ENCODE data around the gene MOG. TPM values are rescaled to one million over a fixed set of nuclear protein-coding genes. Genes with fewer than 3 reads are reported as not detected.

Gene MOG
- total and polyA plus RNA-seq, 2 experiments from 2014 or later = not detected

GRCh38 chr6:29651413-29652197 is 5.3 kb upstream of the MOG start:
- in situ Hi-C loops (cut with MboI) = no loop called here
- 48 to 54% methylated on average over 8 of the region's 8 CpGs for WGBS, 2 experiments (ENCODE audit: low coverage in 1 of 2, low lambda C conversion rate in 2 of 2, missing lambda C conversion rate in 2 of 2)
- H3K9ac ChIP-seq = no peak overlapping the region

GRCh38 chr6:29652198-29652584 is 4.7 kb upstream of the MOG start:
- no peaks in the 10 kb centered on the region for H3K79me2 ChIP-seq (ENCODE audit: insufficient read depth)
- no peaks in the 10 kb centered on the region for H3K9me2 ChIP-seq (ENCODE audit: insufficient read depth)
- no peaks in the 10 kb centered on the region for H3K4me1 ChIP-seq (ENCODE audit: insufficient read depth)
- no peaks in the 10 kb centered on the region for H3F3A ChIP-seq (ENCODE audit: insufficient read depth)
- H3K9ac ChIP-seq = no peak overlapping the region
- H2AFZ ChIP-seq = no peak overlapping the region
- no peaks in the 10 kb centered on the region for H3K36me3 ChIP-seq (ENCODE audit: low read depth)
- H3K27ac ChIP-seq = no peak overlapping the region
- TF ChIP-seq EZH2phosphoT487 (IDR thresholded peaks at IDR 0.05; ENCODE audit: insufficient read depth, low read depth) = no peak
- TF ChIP-seq EZH2 (IDR thresholded peaks at IDR 0.05; ENCODE audit: insufficient read depth, poor library complexity, severe bottlenecking) = no peak
- no peaks in the 10 kb centered on the region; the same call in 1 of the 2 replicates for H3K27me3 ChIP-seq (replicated peaks; ENCODE audit: insufficient read depth)
- no peak overlapping the region for H3K4me2 ChIP-seq (ENCODE audit: unreplicated experiment)
- in situ Hi-C loops (cut with MboI) = no loop called here
- H4K20me1 ChIP-seq (ENCODE audit: insufficient read depth) = no peaks in the 10 kb centered on the region
- 70% methylated on average over 9 to 10 of the region's 10 CpGs for WGBS, 2 experiments (ENCODE audit: low coverage in 1 of 2, low lambda C conversion rate in 2 of 2, missing lambda C conversion rate in 2 of 2)
- H3K9me3 ChIP-seq (ENCODE audit: low read depth) = no peaks in the 10 kb centered on the region
- H3K4me3 ChIP-seq = no peak overlapping the region
- DNase-seq = no peak

More at GRCh38 chr6:29651413-29652197, 5.3 kb upstream of the MOG start:
- Histone ChIP-seq H2AFZ (no peak overlapping the region), H3K27ac (no peak overlapping the region), H3K27me3 (replicated peaks; ENCODE audit: insufficient read depth) (no peaks in the 10 kb centered on the region; the same call in 1 of the 2 replicates), H3F3A (ENCODE audit: insufficient read depth) (no peaks in the 10 kb centered on the region), H3K9me2 (ENCODE audit: insufficient read depth) (no peaks in the 10 kb centered on the region), H4K20me1 (ENCODE audit: insufficient read depth) (no peaks in the 10 kb centered on the region), H3K4me3 (no peak overlapping the region), H3K79me2 (ENCODE audit: insufficient read depth) (no peaks in the 10 kb centered on the region), H3K4me2 (ENCODE audit: unreplicated experiment) (no peak overlapping the region), H3K9me3 (ENCODE audit: low read depth) (no peaks in the 10 kb centered on the region), H3K4me1 (ENCODE audit: insufficient read depth) (no peaks in the 10 kb centered on the region), H3K36me3 (ENCODE audit: low read depth) (no peaks in the 10 kb centered on the region)
- DNase-seq = peak; percentile 60
- TF ChIP-seq EZH2 (IDR thresholded peaks at IDR 0.05; ENCODE audit: insufficient read depth, poor library complexity, severe bottlenecking) (no peak), EZH2phosphoT487 (IDR thresholded peaks at IDR 0.05; ENCODE audit: insufficient read depth, low read depth) (no peak)

GRCh38 chr6:29653452-29654038 is 3.3 kb upstream of the MOG start:
- no peak overlapping the region for H3K4me2 ChIP-seq (ENCODE audit: unreplicated experiment)
- H2AFZ ChIP-seq = no peak overlapping the region
- H3F3A ChIP-seq (ENCODE audit: insufficient read depth) = no peaks in the 10 kb centered on the region
- H3K9ac ChIP-seq = no peak overlapping the region
- no peaks in the 10 kb centered on the region for H3K9me2 ChIP-seq (ENCODE audit: insufficient read depth)
- H3K27me3 ChIP-seq (replicated peaks; ENCODE audit: insufficient read depth) = peaks cover 9% of the 10 kb centered on the region
- H3K36me3 ChIP-seq (ENCODE audit: low read depth) = no peaks in the 10 kb centered on the region
- no peak overlapping the region for H3K27ac ChIP-seq
- H3K9me3 ChIP-seq (ENCODE audit: low read depth) = no peaks in the 10 kb centered on the region
- no peaks in the 10 kb centered on the region for H4K20me1 ChIP-seq (ENCODE audit: insufficient read depth)
- TF ChIP-seq EZH2 (IDR thresholded peaks at IDR 0.05; ENCODE audit: insufficient read depth, poor library complexity, severe bottlenecking) (no peak), EZH2phosphoT487 (IDR thresholded peaks at IDR 0.05; ENCODE audit: insufficient read depth, low read depth) (no peak)
- DNase-seq = peak; percentile 76
- in situ Hi-C loops (cut with MboI) = no loop called here
- no peaks in the 10 kb centered on the region for H3K4me1 ChIP-seq (ENCODE audit: insufficient read depth)
- WGBS, 2 experiments (ENCODE audit: low coverage in 1 of 2, low lambda C conversion rate in 2 of 2, missing lambda C conversion rate in 2 of 2) = 12 to 13% methylated on average over 8 of the region's 8 CpGs
- no peaks in the 10 kb centered on the region for H3K79me2 ChIP-seq (ENCODE audit: insufficient read depth)
- H3K4me3 ChIP-seq = no peak overlapping the region

- DNase-seq = no peak
- Histone ChIP-seq H3K27ac (no peak overlapping the region), H2AFZ (no peak overlapping the region), H3K36me3 (ENCODE audit: low read depth) (no peaks in the 10 kb centered on the region), H4K20me1 (ENCODE audit: insufficient read depth) (no peaks in the 10 kb centered on the region), H3K9me3 (ENCODE audit: low read depth) (no peaks in the 10 kb centered on the region), H3K4me2 (ENCODE audit: unreplicated experiment) (no peak overlapping the region), H3K79me2 (ENCODE audit: insufficient read depth) (no peaks in the 10 kb centered on the region), H3K9me2 (ENCODE audit: insufficient read depth) (no peaks in the 10 kb centered on the region), H3F3A (ENCODE audit: insufficient read depth) (no peaks in the 10 kb centered on the region), H3K4me3 (no peak overlapping the region), H3K27me3 (replicated peaks; ENCODE audit: insufficient read depth) (peaks cover 9% of the 10 kb centered on the region), H3K4me1 (ENCODE audit: insufficient read depth) (no peaks in the 10 kb centered on the region), H3K9ac (no peak overlapping the region)
- in situ Hi-C loops (cut with MboI) = no loop called here
- 49 to 56% methylated on average over 6 of the region's 6 CpGs for WGBS, 2 experiments (ENCODE audit: low coverage in 1 of 2, low lambda C conversion rate in 2 of 2, missing lambda C conversion rate in 2 of 2)
- TF ChIP-seq EZH2phosphoT487 (IDR thresholded peaks at IDR 0.05; ENCODE audit: insufficient read depth, low read depth) (no peak), EZH2 (IDR thresholded peaks at IDR 0.05; ENCODE audit: insufficient read depth, poor library complexity, severe bottlenecking) (no peak)
Observed at GRCh38 chr6:29655658-29656057, 1.2 kb upstream of the MOG start.
